Endodermal cell (in vitro differentiated cells): ENCODE results near the gene ARHGEF10L. TPM values are rescaled to one million over a fixed set of nuclear protein-coding genes. Genes with fewer than 3 reads are reported as not detected.

Source experiments
- DNase-seq: peaks from one replicate; pipeline ENCODE4 v3.0.0-alpha.2; 2017
- H3K27ac ChIP-seq: 2 replicates; pipeline ENCODE4 v1.5.1; 2013; ENCODE audit warnings: mild to moderate bottlenecking, low read depth, low read length, moderate library complexity
- H3K27me3 ChIP-seq: 2 replicates; pipeline ENCODE4 v1.6.1; 2013; ENCODE audit warnings: mild to moderate bottlenecking, low read length, moderate library complexity; ENCODE audit not compliant: insufficient read depth, control insufficient read depth, poor library complexity, severe bottlenecking
- H3K36me3 ChIP-seq: 2 replicates; pipeline ENCODE4 v1.7.0; 2013; ENCODE audit warnings: mild to moderate bottlenecking, low read length, moderate library complexity; ENCODE audit not compliant: control insufficient read depth, insufficient read depth
- H3K4me1 ChIP-seq: one replicate; pipeline ENCODE4 v1.7.0; 2013; ENCODE audit warnings: low read length; ENCODE audit not compliant: control insufficient read depth, insufficient read depth
- H3K4me3 ChIP-seq: 2 replicates; pipeline ENCODE4 v1.5.1; 2013; ENCODE audit warnings: mild to moderate bottlenecking, low read length, moderate library complexity
- H3K9ac ChIP-seq: 2 replicates; pipeline ENCODE4 v1.6.1; 2013; ENCODE audit warnings: mild to moderate bottlenecking, low read length, moderate library complexity; ENCODE audit not compliant: poor library complexity, severe bottlenecking; ENCODE audit errors: extremely low read depth
- H3K9me3 ChIP-seq: 2 replicates; pipeline ENCODE4 v1.6.1; 2013; ENCODE audit warnings: mild to moderate bottlenecking, low read length, moderate library complexity; ENCODE audit not compliant: control insufficient read depth
- H3K27ac Mint-ChIP-seq: 2 replicates; pipeline ENCODE4 v1.8.0; 2020; ENCODE audit warnings: mixed read lengths
- H3K27me3 Mint-ChIP-seq: 2 replicates; pipeline ENCODE4 v1.8.0; 2021; ENCODE audit warnings: mild to moderate bottlenecking, mixed read lengths; ENCODE audit not compliant: insufficient read depth
- H3K36me3 Mint-ChIP-seq: 2 replicates; pipeline ENCODE4 v1.8.0; 2020; ENCODE audit warnings: low read depth, mixed read lengths
- H3K4me1 Mint-ChIP-seq: 2 replicates; pipeline ENCODE4 v1.8.0; 2020; ENCODE audit warnings: mixed read lengths
- H3K4me3 Mint-ChIP-seq: 2 replicates; pipeline ENCODE4 v1.8.0; 2020; ENCODE audit warnings: mild to moderate bottlenecking, moderate library complexity, mixed read lengths
- H3K9me3 Mint-ChIP-seq: 2 replicates; pipeline ENCODE4 v1.8.0; 2020; ENCODE audit warnings: mild to moderate bottlenecking, mixed read lengths
- WGBS, 2 experiments: methylation state at CpG; one replicate each; pipeline versions ENCODE4 v1.1.5 to v1.1.7; 2013; ENCODE audit warnings: missing lambda C conversion rate in 2 of 2, mixed read lengths in 1 of 2; ENCODE audit not compliant: insufficient coverage in 1 of 2, insufficient read length in 1 of 2; 5-methylcytosine and 5-hydroxymethylcytosine counted together
- total RNA-seq, 2 donors: library from RNA; stranded (reverse); fragmentation: NEBNext Ultra II Directional in 1 of 2; extraction: Animal tissue kit (Norgen Biotek cat#: 25700) in 1 of 2; gene quantifications; 2 replicates in 1 of 2; 3 replicates in 1 of 2; pipeline ENCODE4 v1.2.1, GENCODE V29; 2021
- TF ChIP-seq, protein P1 (sequence below): fragments of 200-600 bp; sonication (generic); conservative IDR thresholded peaks from 2 replicates; pipeline ENCODE4 v1.5.0; 2021; ENCODE audit warnings: antibody characterized with exemption, mild to moderate bottlenecking

Gene ARHGEF10L
- total RNA-seq, 2 donors from 2014 or later, result 5.2 to 10.5 TPM

DNA sequence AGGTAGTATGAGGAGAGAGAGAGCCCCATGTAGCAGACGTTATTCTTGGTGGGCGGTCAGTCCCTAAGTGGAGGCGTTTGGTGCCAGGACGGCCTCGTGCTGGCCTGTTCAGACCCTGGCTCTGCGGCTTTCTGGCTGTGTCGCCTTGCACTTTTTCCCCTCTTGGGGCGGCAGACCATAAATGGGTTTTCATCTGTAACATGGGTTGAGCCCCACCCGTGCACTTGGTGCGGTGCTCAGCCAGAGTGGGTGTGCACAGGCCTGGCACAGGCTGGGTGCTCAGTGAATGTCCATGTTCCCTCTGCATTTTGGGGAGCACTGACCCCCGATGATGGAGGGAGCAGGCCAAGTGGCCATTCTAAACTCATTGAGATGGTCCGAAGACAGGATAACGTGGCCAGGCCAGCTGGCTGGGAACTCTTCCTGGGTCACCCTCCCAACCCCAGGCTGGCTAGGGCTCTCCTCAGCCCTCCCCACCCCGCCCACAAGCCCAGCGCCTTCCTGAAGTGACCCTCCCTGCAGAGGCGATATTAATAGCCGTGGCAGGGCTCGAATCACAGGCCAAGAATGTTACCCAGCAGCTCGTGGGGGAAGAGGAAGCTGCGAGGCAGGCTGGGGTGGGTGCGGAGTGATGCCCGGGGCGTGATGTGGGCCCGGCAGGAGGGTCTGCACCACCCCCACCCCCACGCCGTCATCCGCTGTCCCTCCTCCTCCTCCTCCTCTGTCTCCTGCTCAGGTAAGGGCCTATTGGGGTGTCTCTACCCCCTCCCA, 78.5 kb downstream of the ARHGEF10L start:
- Mint-ChIP-seq H3K4me3 (no peak overlapping the region), H3K27ac (no peak overlapping the region), H3K36me3 (no peaks in the 10 kb centered on the region), H3K27me3 (no peaks in the 10 kb centered on the region), H3K4me1 (no peaks in the 10 kb centered on the region), H3K9me3 (no peaks in the 10 kb centered on the region)
- no peak overlapping the region for H3K9ac ChIP-seq
- DNase-seq, result no peak
- H3K4me3 ChIP-seq, result no peak overlapping the region
- H3K9me3 ChIP-seq, result no peaks in the 10 kb centered on the region
- TF ChIP-seq, protein P1, sequence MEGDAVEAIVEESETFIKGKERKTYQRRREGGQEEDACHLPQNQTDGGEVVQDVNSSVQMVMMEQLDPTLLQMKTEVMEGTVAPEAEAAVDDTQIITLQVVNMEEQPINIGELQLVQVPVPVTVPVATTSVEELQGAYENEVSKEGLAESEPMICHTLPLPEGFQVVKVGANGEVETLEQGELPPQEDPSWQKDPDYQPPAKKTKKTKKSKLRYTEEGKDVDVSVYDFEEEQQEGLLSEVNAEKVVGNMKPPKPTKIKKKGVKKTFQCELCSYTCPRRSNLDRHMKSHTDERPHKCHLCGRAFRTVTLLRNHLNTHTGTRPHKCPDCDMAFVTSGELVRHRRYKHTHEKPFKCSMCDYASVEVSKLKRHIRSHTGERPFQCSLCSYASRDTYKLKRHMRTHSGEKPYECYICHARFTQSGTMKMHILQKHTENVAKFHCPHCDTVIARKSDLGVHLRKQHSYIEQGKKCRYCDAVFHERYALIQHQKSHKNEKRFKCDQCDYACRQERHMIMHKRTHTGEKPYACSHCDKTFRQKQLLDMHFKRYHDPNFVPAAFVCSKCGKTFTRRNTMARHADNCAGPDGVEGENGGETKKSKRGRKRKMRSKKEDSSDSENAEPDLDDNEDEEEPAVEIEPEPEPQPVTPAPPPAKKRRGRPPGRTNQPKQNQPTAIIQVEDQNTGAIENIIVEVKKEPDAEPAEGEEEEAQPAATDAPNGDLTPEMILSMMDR, result no peak
- H3K36me3 ChIP-seq, result no peaks in the 10 kb centered on the region
- WGBS, 2 experiments, result 91% methylated on average over 12 to 27 of the region's 27 CpGs
- H3K4me1 ChIP-seq, result no peaks in the 10 kb centered on the region
- H3K27me3 ChIP-seq, result no peaks in the 10 kb centered on the region
- no peak overlapping the region for H3K27ac ChIP-seq

DNA sequence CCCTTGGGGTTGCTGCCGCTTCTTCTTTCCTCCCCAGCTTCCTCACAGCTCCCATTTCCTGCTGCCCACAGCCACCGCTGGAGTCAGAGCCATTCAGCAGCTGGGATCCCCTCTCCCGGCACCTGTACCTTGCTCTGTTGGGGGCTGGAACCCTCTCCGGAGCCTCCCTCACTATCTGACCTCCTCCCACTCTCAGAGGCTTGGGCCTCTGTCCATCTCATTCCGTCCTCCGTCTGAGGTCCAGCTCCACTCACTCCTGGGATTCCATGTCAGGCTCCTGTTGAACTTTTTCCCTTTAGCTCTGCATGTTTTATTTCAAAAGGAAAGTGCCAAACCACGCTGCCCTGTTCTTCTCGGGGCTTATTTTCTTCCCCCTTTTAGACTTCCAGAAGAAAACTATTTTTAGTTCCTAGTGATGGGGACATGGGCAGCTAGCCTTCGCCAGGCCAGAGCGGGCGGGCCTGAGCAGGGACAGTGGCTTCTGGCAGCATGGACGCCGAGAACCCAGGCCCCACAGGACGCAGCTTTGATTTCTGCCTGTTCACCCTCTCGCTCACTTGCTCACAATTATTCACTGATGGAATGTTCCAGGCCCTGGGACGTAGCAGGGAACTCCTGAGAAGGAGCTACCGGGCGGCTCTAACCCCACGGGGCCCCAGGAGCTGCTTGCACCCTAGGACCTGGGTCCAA, 79.2 kb downstream of the ARHGEF10L start:
- H3K36me3 ChIP-seq, result no peaks in the 10 kb centered on the region
- no peaks in the 10 kb centered on the region for H3K4me1 Mint-ChIP-seq
- no peaks in the 10 kb centered on the region for H3K27me3 Mint-ChIP-seq
- H3K27ac ChIP-seq, result no peak overlapping the region
- H3K9me3 ChIP-seq, result no peaks in the 10 kb centered on the region
- H3K4me3 Mint-ChIP-seq, result no peak overlapping the region
- TF ChIP-seq, protein P1, result no peak
- no peak overlapping the region for H3K9ac ChIP-seq
- 93 to 94% methylated on average over 16 to 19 of the region's 19 CpGs for WGBS, 2 experiments
- no peak for DNase-seq
- no peak overlapping the region for H3K27ac Mint-ChIP-seq
- no peaks in the 10 kb centered on the region for H3K9me3 Mint-ChIP-seq
- H3K4me3 ChIP-seq, result no peak overlapping the region
- H3K27me3 ChIP-seq, result no peaks in the 10 kb centered on the region
- H3K36me3 Mint-ChIP-seq, result no peaks in the 10 kb centered on the region
- no peaks in the 10 kb centered on the region for H3K4me1 ChIP-seq

DNA sequence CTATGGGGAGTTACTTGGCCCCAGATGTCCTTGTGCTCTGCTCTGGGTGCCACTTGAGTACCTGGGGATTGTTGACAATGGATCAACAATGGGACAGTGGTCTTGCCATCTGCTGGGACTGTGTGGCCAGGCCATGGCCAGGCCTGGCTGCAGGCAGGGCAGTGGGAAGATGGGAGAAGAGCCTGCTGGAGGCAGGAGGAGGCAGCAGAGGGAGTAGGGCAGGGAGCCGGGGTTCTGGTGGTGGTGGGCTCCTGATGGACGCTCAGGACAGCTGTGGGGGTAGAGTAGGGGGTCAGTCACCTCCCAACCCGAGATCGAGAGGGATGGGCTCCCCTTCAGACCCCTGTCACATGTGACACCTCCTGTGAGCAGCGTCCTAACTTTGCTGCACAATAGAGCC, 81.0 kb downstream of the ARHGEF10L start:
- Histone ChIP-seq H3K27me3 (no peaks in the 10 kb centered on the region), H3K4me3 (no peak overlapping the region), H3K27ac (no peak overlapping the region), H3K36me3 (no peaks in the 10 kb centered on the region), H3K9ac (no peak overlapping the region), H3K4me1 (no peaks in the 10 kb centered on the region), H3K9me3 (no peaks in the 10 kb centered on the region)
- no peak for DNase-seq
- H3K36me3 Mint-ChIP-seq, result no peaks in the 10 kb centered on the region
- H3K9me3 Mint-ChIP-seq, result no peaks in the 10 kb centered on the region
- TF ChIP-seq, protein P1, result no peak
- no peak overlapping the region for H3K4me3 Mint-ChIP-seq
- no peaks in the 10 kb centered on the region for H3K4me1 Mint-ChIP-seq
- 92 to 93% methylated on average over 3 to 5 of the region's 5 CpGs for WGBS, 2 experiments
- H3K27ac Mint-ChIP-seq, result no peak overlapping the region
- H3K27me3 Mint-ChIP-seq, result no peaks in the 10 kb centered on the region
